NCI-H1436 (cell line): ENCODE measurements around the gene PAK2.
"Not testable (repeated sequence)": the region's sequence is repeated elsewhere in the genome, so short reads cannot be mapped to it uniquely, and the experiment has no call there.

Experiments used
- DNase-seq: peaks from one replicate; lab custom pipeline; 2025; lab: John Stamatoyannopoulos, UW

PAK2 gene

GRCh38 chr3:196782511-196782910 is 42.9 kb downstream of the PAK2 start:
- no peak for DNase-seq

- DNase-seq, result no peak
These were observed 48.9 kb downstream of the PAK2 start for GRCh38 chr3:196788528-196788927.

- DNase-seq, result no peak
These were observed 50.3 kb downstream of the PAK2 start for GRCh38 chr3:196789885-196790359.

- DNase-seq, result no peak
These were observed 51.0 kb downstream of the PAK2 start for GRCh38 chr3:196790636-196791035.

- DNase-seq, result no peak
These were observed 53.1 kb downstream of the PAK2 start for GRCh38 chr3:196792771-196793170.

DNA sequence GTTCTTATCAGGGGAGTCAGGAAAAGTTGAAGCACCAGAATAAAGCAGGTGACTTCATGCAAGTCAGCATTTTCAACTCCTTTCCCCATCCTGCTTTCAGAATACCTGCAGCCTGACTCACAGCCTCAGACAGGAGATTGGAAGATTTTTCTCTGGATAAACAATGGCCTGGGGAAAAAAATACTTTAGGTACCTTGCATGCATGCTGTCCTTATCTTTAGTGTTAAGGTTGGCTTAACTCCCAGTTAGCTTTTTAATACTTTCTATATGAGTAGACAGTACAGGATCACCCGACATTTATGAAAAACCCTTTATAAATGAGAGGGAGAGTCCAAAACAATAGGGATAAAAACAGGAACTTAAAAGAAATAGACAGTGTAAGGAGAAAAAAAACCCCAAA is 53.6 kb downstream of the PAK2 start:
- no peak for DNase-seq

- no peak for DNase-seq
These were observed 54.8 kb downstream of the PAK2 start for GRCh38 chr3:196794467-196794866.

DNA sequence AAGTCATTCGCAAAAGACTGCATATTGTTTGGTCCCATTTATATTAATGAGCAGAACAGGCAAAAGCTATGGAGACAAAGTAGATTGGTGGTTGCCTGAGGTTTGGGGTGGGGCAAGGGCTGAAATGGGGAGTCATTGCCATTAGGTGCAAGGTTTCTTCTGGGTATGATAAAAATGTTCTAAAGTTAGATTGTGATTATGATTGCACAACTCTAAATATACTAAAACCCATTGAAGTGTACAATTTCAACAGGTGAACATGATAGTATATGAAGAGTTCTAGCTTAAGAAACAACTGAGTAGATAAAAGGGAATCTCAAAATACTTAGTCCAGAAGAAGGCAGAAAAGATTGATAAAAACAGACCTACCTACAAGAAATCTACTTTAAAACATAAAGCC is 56.7 kb downstream of the PAK2 start:
- no peak for DNase-seq

GRCh38 chr3:196800742-196801434 is 61.2 kb downstream of the PAK2 start:
- DNase-seq, result no peak

GRCh38 chr3:196803891-196804468 is 64.3 kb downstream of the PAK2 start:
- no peak for DNase-seq

- DNase-seq, result no peak
These were observed 65.1 kb downstream of the PAK2 start for GRCh38 chr3:196804773-196805172.

GRCh38 chr3:196810963-196811581 is 71.4 kb downstream of the PAK2 start:
- DNase-seq, result no peak

DNA sequence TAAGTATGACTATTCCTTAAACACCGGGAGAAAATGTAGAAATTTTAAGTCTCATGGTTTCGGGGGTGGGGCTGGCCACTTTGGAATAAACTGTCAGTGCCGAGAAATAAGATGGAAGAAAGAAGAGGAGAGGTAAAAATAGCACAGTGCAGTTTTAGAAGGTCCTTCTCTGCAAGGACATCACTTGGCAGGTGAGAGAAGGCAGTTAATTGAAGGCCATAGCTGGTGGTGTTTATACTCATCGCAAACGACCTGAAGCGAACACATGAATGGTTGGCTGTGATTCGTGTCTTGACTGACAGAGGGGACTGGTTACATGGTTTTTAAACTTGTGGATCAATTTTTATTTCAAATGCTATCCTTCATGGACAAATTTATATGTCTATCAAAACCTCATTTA is 73.2 kb downstream of the PAK2 start:
- no peak for DNase-seq

GRCh38 chr3:196813903-196814302 is 74.2 kb downstream of the PAK2 start:
- DNase-seq, result no peak

GRCh38 chr3:196821806-196822355 is 82.2 kb downstream of the PAK2 start:
- no peak for DNase-seq

- not testable (repeated sequence) for DNase-seq
These were observed 90.0 kb downstream of the PAK2 start for GRCh38 chr3:196829651-196830050.

DNA sequence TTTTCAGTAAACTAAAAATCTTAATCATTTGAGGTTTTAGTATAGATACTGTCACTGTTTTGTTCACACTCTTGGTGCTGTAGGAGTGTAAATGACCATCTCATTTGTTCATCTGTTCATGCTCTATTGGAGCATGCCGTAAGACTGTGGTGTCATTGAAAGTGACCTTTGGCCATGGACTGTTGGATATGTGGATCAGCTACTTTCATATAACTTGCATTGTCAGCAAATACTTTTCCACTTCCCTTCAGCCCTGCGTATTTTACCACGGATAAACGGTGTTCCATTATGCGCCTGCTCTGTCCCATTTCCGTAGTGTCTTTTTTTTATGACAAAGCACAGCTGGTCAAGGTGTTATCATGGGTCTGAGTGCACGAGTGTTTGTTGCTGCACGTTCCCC is 95.4 kb downstream of the PAK2 start:
- no peak for DNase-seq

- DNase-seq, result not testable (repeated sequence)
These were observed 97.0 kb downstream of the PAK2 start for GRCh38 chr3:196836626-196837025.

- DNase-seq, result peak; percentile 49
These were observed 98.3 kb downstream of the PAK2 start for GRCh38 chr3:196837819-196838420.

DNA sequence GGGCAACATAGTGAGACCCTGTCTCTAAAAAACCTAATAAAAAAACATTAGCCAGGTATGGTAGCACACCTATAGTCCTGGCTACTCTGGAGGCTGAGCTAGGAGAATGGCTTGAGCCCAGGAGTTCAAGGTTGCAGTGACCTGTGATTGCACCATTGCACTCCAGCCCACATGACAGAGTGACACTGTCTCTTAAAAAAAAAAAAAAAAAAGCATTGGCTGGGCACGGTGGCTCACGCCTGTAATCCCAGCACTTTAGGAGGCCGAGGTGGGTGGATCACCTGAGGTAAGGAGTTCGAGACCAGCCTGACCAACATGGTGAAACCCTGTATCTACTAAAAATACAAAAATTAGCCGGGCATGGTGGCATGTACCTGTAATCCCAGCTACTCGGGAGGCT is 99.7 kb downstream of the PAK2 start:
- DNase-seq, result not testable (repeated sequence)

- DNase-seq, result no peak
These were observed 103.1 kb downstream of the PAK2 start for GRCh38 chr3:196842567-196843434.
